Naive thymus-derived CD8-positive, alpha-beta T cell (primary cell): ENCODE results near the gene RBM19. TPM values are rescaled to one million over a fixed set of nuclear protein-coding genes. Genes with fewer than 3 reads are reported as not detected.
"Not testable (repeated sequence)": the region's sequence is repeated elsewhere in the genome, so short reads cannot be mapped to it uniquely, and the experiment has no call there.

Experiments used
- ATAC-seq, 2 donors: fragments of 150-1000 bp; cut with Tn5 transposase in 1 of 2; sonication (Bioruptor Pico), chemical (Tn5 transposase) in 1 of 2; 1 replicate in 1 of 2; 2 replicates in 1 of 2; pipeline ENCODE4 v1.10.0; 2021; ENCODE audit warnings: mild to moderate bottlenecking in 2 of 2, moderate library complexity in 2 of 2
- POLR2A ChIA-PET: fragments of 350-600 bp; sonication (Branson Sonifier 250); formaldehyde crosslinking; loops from one replicate; lab custom pipeline; 2021; ENCODE audit warnings: antibody characterized with exemption; lab: Charles Lee
- DNase-seq, 10 donors: peaks; one replicate each; pipeline versions ENCODE4 v3.0.0 to v3.0.0-alpha.2; 2020 to 2022
- H3K27ac Mint-ChIP-seq, 10 donors: one replicate each; pipeline ENCODE4 v1.8.0; 2020 to 2022; ENCODE audit warnings: mild to moderate bottlenecking in 10 of 10, mixed read lengths in 10 of 10, moderate library complexity in 4 of 10, inconsistent platforms in 1 of 10
- H3K27me3 Mint-ChIP-seq, 5 donors: one replicate each; pipeline ENCODE4 v1.8.0; 2021 to 2022; ENCODE audit warnings: mixed read lengths in 5 of 5
- H3K36me3 Mint-ChIP-seq, 3 donors: one replicate each; pipeline ENCODE4 v1.8.0; 2020 to 2022; ENCODE audit warnings: mixed read lengths in 3 of 3, mild to moderate bottlenecking in 2 of 3, inconsistent platforms in 1 of 3
- H3K4me1 Mint-ChIP-seq, 4 donors: one replicate each; pipeline ENCODE4 v1.8.0; 2021 to 2022; ENCODE audit warnings: mixed read lengths in 4 of 4
- H3K4me3 Mint-ChIP-seq, 10 donors: one replicate each; pipeline ENCODE4 v1.8.0; 2020 to 2022; ENCODE audit warnings: mild to moderate bottlenecking in 10 of 10, mixed read lengths in 10 of 10, moderate library complexity in 6 of 10, inconsistent platforms in 1 of 10
- H3K9me3 Mint-ChIP-seq, 9 donors: one replicate each; pipeline ENCODE4 v1.8.0; 2020 to 2022; ENCODE audit warnings: mixed read lengths in 9 of 9, mild to moderate bottlenecking in 3 of 9, inconsistent platforms in 1 of 9, moderate library complexity in 1 of 9
- polyA plus RNA-seq, 3 donors: library from polyadenylated mRNA; unstranded; fragments of 300-500 nt; fragmentation: Illumina TruSeq; gene quantifications; one replicate each; pipeline ENCODE4 v1.2.3, GENCODE V29; 2021
- total RNA-seq, 8 experiments: library from RNA in 2 of 8; stranded (reverse) in 2 of 8; gene quantifications; one replicate each; pipeline ENCODE4 v1.2.3 and lab custom pipeline; 2021 to 2026

Gene RBM19
- total and polyA plus RNA-seq, 5 experiments from 2014 or later, result 5.4 to 84.6 (median 15.4) TPM

GRCh38 chr12:113815031-113815430 is 151.1 kb downstream of the RBM19 start:
- POLR2A ChIA-PET, result no interaction called here
- H3K36me3 Mint-ChIP-seq, result peaks cover 12 to 53% (median 38%) of the 10 kb centered on the region in 3 donors
- DNase-seq, result no peak
- H3K4me1 Mint-ChIP-seq, result peaks cover 0 to 1% (median 0%) of the 10 kb centered on the region in 4 donors
- no peak for ATAC-seq
- H3K9me3 Mint-ChIP-seq, result peaks cover 0 to 4% (median 0%) of the 10 kb centered on the region in 9 donors
- no peak overlapping the region for H3K27ac Mint-ChIP-seq
- no peaks in the 10 kb centered on the region for H3K27me3 Mint-ChIP-seq
- no peak overlapping the region for H3K4me3 Mint-ChIP-seq

- Mint-ChIP-seq H3K27ac (no peak overlapping the region), H3K9me3 (peaks cover 0 to 8% (median 0%) of the 10 kb centered on the region in 9 donors), H3K36me3 (peaks cover 16 to 50% (median 36%) of the 10 kb centered on the region in 3 donors), H3K4me1 (peaks cover 0 to 4% (median 0%) of the 10 kb centered on the region in 4 donors), H3K4me3 (no peak overlapping the region), H3K27me3 (no peaks in the 10 kb centered on the region)
- ATAC-seq, result no peak
- POLR2A ChIA-PET, result no interaction called here
- DNase-seq, result no peak
Observed at GRCh38 chr12:113813229-113813541, 152.9 kb downstream of the RBM19 start.

- no peak for DNase-seq
- POLR2A ChIA-PET, result no interaction called here
- no peaks in the 10 kb centered on the region for H3K27me3 Mint-ChIP-seq
- no peak overlapping the region for H3K4me3 Mint-ChIP-seq
- peaks cover 0 to 4% (median 0%) of the 10 kb centered on the region in 4 donors for H3K4me1 Mint-ChIP-seq
- peaks cover 0 to 13% (median 4%) of the 10 kb centered on the region in 9 donors for H3K9me3 Mint-ChIP-seq
- H3K36me3 Mint-ChIP-seq, result peaks cover 20 to 48% (median 42%) of the 10 kb centered on the region in 3 donors
- peak overlapping the region in 1 of 10 donors; percentile 14 for H3K27ac Mint-ChIP-seq
- ATAC-seq, result no peak
Observed at GRCh38 chr12:113812411-113813228, 153.5 kb downstream of the RBM19 start.

DNA sequence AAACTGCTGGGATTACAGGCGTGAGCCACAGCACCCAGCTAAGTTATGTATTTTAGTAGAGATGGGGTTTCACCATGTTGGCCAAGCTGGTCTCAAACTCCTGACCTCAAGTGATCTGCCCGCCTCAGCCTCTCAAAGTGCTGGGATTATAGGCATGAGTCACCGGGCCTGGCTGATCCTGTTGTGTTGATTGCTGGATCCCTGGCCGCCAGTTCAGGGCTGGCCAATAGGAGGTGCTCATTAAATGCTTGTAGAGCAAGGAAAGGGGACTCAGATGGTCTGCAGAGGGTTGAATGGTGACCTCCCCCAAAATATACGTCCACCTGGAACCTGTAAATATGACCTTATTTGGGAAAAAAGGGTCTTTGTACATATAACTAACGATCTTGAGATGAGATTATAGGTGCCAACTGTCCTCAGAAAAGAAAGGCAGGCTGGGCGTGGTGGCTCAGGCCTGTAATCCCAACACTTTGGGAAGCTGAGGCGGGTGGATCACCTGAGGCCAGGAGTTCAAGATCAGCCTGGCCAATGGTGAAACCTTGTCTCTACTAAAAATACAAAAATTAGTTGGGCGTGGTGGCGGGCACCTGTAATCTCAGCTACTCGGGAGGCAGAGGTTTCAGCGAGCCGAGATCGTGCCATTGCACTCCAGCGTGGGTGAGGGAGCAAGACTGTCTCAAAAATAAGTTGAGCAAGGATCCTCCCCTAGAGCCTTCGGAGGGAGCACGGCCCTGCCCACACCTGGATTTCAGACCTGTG is 156.5 kb downstream of the RBM19 start:
- H3K27me3 Mint-ChIP-seq, H3K4me3 Mint-ChIP-seq, DNase-seq, ATAC-seq, H3K27ac Mint-ChIP-seq, H3K4me1 Mint-ChIP-seq, POLR2A ChIA-PET: not testable (repeated sequence)
- H3K9me3 Mint-ChIP-seq, result peaks cover 0 to 29% (median 11%) of the 10 kb centered on the region in 9 donors
- peaks cover 27 to 46% (median 32%) of the 10 kb centered on the region in 3 donors for H3K36me3 Mint-ChIP-seq

GRCh38 chr12:113808095-113808951 is 157.8 kb downstream of the RBM19 start:
- DNase-seq, result no peak
- Mint-ChIP-seq H3K4me3 (peak overlapping the region in 1 of 10 donors; percentile 50), H3K9me3 (peaks cover 0 to 29% (median 11%) of the 10 kb centered on the region in 9 donors), H3K27me3 (no peaks in the 10 kb centered on the region), H3K27ac (no peak overlapping the region), H3K36me3 (peaks cover 25 to 44% (median 31%) of the 10 kb centered on the region in 3 donors), H3K4me1 (peaks cover 0 to 4% (median 0%) of the 10 kb centered on the region in 4 donors)
- POLR2A ChIA-PET, result no interaction called here
- no peak for ATAC-seq

DNA sequence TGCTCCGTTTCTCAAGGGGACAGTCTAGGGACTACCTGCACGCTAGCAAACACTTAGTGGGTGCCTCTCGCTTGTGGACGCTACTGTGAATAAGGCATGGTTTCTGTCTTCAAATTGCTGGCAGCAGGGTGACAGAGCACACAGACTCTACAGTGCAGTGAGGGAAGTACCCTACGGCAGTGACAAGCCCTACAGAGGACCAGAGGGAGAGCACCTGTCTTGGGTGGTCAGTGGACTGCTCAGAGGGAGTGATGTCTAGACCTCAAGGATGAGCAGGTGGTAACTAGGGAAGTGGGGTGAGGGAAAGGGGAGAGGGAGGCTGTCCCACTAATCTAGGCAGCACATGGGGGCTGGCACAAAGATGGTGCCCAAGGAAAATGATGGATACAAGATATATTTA is 160.5 kb downstream of the RBM19 start:
- no peak for DNase-seq
- Mint-ChIP-seq H3K9me3 (peaks cover 0 to 25% (median 11%) of the 10 kb centered on the region in 9 donors), H3K27me3 (no peaks in the 10 kb centered on the region), H3K4me3 (no peak overlapping the region), H3K27ac (no peak overlapping the region), H3K36me3 (peaks cover 18 to 24% (median 20%) of the 10 kb centered on the region in 3 donors), H3K4me1 (peaks cover 0 to 4% (median 0%) of the 10 kb centered on the region in 4 donors)
- ATAC-seq, result no peak
- POLR2A ChIA-PET, result no interaction called here

- Mint-ChIP-seq H3K27me3 (no peaks in the 10 kb centered on the region), H3K9me3 (peaks cover 0 to 25% (median 11%) of the 10 kb centered on the region in 9 donors), H3K27ac (no peak overlapping the region), H3K4me3 (peak overlapping the region in 1 of 10 donors; percentile 34), H3K4me1 (peaks cover 0 to 4% (median 0%) of the 10 kb centered on the region in 4 donors), H3K36me3 (peaks cover 16 to 24% (median 20%) of the 10 kb centered on the region in 3 donors)
- DNase-seq, result no peak
- POLR2A ChIA-PET, result no interaction called here
- ATAC-seq, result no peak
Observed at GRCh38 chr12:113804961-113805600, 161.0 kb downstream of the RBM19 start.

GRCh38 chr12:113803759-113804140 is 162.4 kb downstream of the RBM19 start:
- DNase-seq (no peak), ATAC-seq (no peak)
- H3K9me3 Mint-ChIP-seq, result peaks cover 0 to 25% (median 11%) of the 10 kb centered on the region in 9 donors
- no peak overlapping the region for H3K4me3 Mint-ChIP-seq
- no peaks in the 10 kb centered on the region for H3K27me3 Mint-ChIP-seq
- POLR2A ChIA-PET, result no interaction called here
- peaks cover 15 to 24% (median 20%) of the 10 kb centered on the region in 3 donors for H3K36me3 Mint-ChIP-seq
- peaks cover 0 to 4% (median 0%) of the 10 kb centered on the region in 4 donors for H3K4me1 Mint-ChIP-seq
- no peak overlapping the region for H3K27ac Mint-ChIP-seq

DNA sequence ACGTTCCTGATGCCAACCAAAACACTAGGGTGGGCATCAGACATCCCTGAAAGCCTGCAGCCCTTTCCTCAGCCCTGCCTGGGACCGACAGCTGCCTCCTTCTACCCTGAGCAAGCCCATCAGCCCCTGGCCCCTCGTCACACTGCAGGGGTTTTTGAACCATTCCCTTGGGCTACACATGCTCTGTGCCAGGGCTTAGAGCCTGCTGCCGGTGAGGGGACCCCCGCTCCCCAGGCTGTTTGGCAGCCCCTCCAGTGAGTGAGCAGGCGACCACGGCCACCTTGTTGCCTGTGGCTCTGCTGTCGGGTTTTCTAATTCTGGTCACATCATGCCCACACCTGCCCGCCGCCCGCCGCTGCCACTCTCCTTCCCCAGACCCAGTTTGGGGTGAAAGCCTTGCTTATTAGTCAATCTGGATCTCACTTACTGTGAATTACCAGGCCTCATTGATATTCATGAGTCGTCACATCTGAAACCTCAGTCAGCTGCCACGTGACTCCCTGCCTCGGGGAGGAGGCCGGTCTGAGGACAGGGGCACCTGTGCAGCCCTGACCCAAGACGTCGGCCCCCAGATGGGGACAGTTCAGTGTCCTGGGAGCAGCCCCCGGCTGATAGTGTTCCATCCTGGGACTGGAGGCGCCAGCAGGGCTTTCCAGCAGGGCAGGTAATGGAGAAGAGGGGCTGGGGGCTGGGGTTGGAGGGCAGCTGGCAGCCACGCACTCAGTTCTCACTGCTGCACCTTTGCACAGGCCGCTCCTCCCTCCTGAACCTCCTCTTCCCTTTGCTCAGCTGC is 163.0 kb downstream of the RBM19 start:
- H3K4me3 Mint-ChIP-seq, result no peak overlapping the region
- POLR2A ChIA-PET, result no interaction called here

DNA sequence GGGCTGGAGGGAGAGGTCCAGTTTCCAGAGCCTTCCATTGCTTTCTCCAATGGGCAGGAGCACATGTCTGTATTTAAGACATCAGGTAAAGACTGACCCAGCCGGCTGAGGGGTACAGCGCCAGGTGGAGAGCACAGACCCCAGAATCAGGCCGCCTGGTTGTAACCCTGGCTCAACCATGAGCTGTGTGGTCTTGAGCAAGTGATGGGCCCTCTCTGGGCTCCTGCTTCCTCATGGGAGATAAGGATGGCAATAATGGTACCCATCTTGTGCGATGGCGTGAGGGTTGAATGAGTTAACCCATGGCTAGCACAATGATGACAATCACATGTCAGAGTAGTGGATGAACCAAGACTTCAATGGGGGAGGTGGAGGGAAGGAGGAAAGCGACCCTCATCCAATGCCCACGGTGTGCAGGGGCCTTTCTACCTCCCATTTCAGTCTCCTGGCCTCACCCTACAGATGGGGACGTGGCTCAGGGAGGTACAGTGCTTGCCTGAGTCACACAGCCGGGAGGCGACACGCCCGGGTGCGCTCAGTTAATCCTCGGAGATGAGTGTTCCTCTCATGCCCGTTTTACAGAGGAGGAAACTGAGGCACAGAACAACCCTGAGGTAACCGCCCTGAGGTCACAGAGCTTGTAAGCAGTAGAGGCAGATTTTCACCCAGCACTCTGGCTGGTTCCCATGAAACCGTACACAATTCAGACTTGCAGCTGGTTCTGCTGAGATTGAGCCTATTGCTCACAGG is 163.9 kb downstream of the RBM19 start:
- Mint-ChIP-seq H3K27ac (no peak overlapping the region), H3K36me3 (peaks cover 9 to 13% (median 12%) of the 10 kb centered on the region in 3 donors), H3K4me3 (no peak overlapping the region), H3K9me3 (peaks cover 0 to 16% (median 6%) of the 10 kb centered on the region in 9 donors), H3K4me1 (peaks cover 0 to 1% (median 0%) of the 10 kb centered on the region in 4 donors), H3K27me3 (no peaks in the 10 kb centered on the region)
- ATAC-seq (no peak), DNase-seq (no peak)
- POLR2A ChIA-PET, result no interaction called here

More for the DNA sequence above, 163.0 kb downstream of the RBM19 start:
- Mint-ChIP-seq H3K27ac (no peak overlapping the region), H3K9me3 (peaks cover 0 to 21% (median 11%) of the 10 kb centered on the region in 9 donors), H3K4me1 (peaks cover 0 to 1% (median 0%) of the 10 kb centered on the region in 4 donors), H3K36me3 (peaks cover 12 to 21% (median 16%) of the 10 kb centered on the region in 3 donors), H3K27me3 (no peaks in the 10 kb centered on the region)
- ATAC-seq, result no peak
- DNase-seq, result no peak

- H3K27ac Mint-ChIP-seq, result no peak overlapping the region
- DNase-seq, result no peak
- H3K36me3 Mint-ChIP-seq, result peaks cover 0 to 7% (median 2%) of the 10 kb centered on the region in 3 donors
- no peaks in the 10 kb centered on the region for H3K9me3 Mint-ChIP-seq
- H3K27me3 Mint-ChIP-seq, result no peaks in the 10 kb centered on the region
- H3K4me3 Mint-ChIP-seq, result no peak overlapping the region
- no peaks in the 10 kb centered on the region for H3K4me1 Mint-ChIP-seq
- POLR2A ChIA-PET, result no interaction called here
- ATAC-seq, result no peak
Observed at GRCh38 chr12:113800201-113800600, 165.9 kb downstream of the RBM19 start.
